ENCODE measurements around the gene NKX2-3.

The NKX2-3 gene

GRCh38 chr10:99532687-99533495, at the start of gene NKX2-3:
NKX2-3 (plus strand) TSS chr10:99532942; CDS start chr10:99533132, 190 bp downstream.
- DNase-seq, result peak; percentile 55

GRCh38 chr10:99484626-99485581, 47.8 kb upstream of the NKX2-3 start:
- DNase-seq, result no peak

GRCh38 chr10:99487125-99487807, 45.5 kb upstream of the NKX2-3 start:
- no peak for DNase-seq

GRCh38 chr10:99489271-99489670, 43.5 kb upstream of the NKX2-3 start:
- DNase-seq, result no peak

- DNase-seq, result no peak
Observed at GRCh38 chr10:99497343-99498025, 35.3 kb upstream of the NKX2-3 start.

- DNase-seq, result no peak
Observed at GRCh38 chr10:99506416-99506815, 26.3 kb upstream of the NKX2-3 start.

- DNase-seq, result no peak
Observed at GRCh38 chr10:99507265-99507664, 25.5 kb upstream of the NKX2-3 start.

GRCh38 chr10:99513061-99513460, 19.7 kb upstream of the NKX2-3 start:
- DNase-seq, result no peak

- no peak for DNase-seq
Observed at GRCh38 chr10:99519690-99520039, 13.1 kb upstream of the NKX2-3 start.

- DNase-seq, result no peak
Observed at GRCh38 chr10:99520040-99520846, 12.5 kb upstream of the NKX2-3 start.

- DNase-seq, result no peak
Observed at GRCh38 chr10:99520847-99521764, 11.6 kb upstream of the NKX2-3 start.

GRCh38 chr10:99521765-99522469, 10.8 kb upstream of the NKX2-3 start:
- DNase-seq, result no peak

- no peak for DNase-seq
Observed at GRCh38 chr10:99522470-99523250, 10.1 kb upstream of the NKX2-3 start.

GRCh38 chr10:99523251-99523773, 9.4 kb upstream of the NKX2-3 start:
- DNase-seq, result no peak

GRCh38 chr10:99524050-99524666, 8.6 kb upstream of the NKX2-3 start:
- DNase-seq, result no peak

- DNase-seq, result no peak
Observed at GRCh38 chr10:99524736-99525380, 7.9 kb upstream of the NKX2-3 start.

GRCh38 chr10:99525897-99526296, 6.8 kb upstream of the NKX2-3 start:
- no peak for DNase-seq

Measured in MV-4-11 (cell line).